Activated naive CD4-positive, alpha-beta T cell treated with anti-CD3 and anti-CD28 coated beads, Interleukin-2, amount 50 U/mL, for 72 hours (primary cell): ENCODE data around the gene ARFGAP3. TPM values are rescaled to one million over a fixed set of nuclear protein-coding genes. Genes with fewer than 3 reads are reported as not detected.
"Not testable (repeated sequence)": the region's sequence is repeated elsewhere in the genome, so short reads cannot be mapped to it uniquely, and the experiment has no call there.

Experiments
- ATAC-seq, 2 donors: fragments of 150-1000 bp; cut with Tn5 transposase; 2 replicates each; pipeline ENCODE4 v1.10.0; 2021; ENCODE audit warnings: mild to moderate bottlenecking in 2 of 2, moderate library complexity in 2 of 2
- DNase-seq, 2 donors: peaks; one replicate each; pipeline ENCODE4 v3.0.0; 2021 to 2022; ENCODE audit warnings: low spot score in 2 of 2
- H3K27ac Mint-ChIP-seq, 2 donors: one replicate each; pipeline ENCODE4 v1.8.0; 2022; ENCODE audit warnings: mild to moderate bottlenecking in 2 of 2, mixed read lengths in 2 of 2
- H3K36me3 Mint-ChIP-seq, 2 donors: one replicate each; pipeline ENCODE4 v1.8.0; 2022; ENCODE audit warnings: mixed read lengths in 2 of 2
- H3K9me3 Mint-ChIP-seq, 2 donors: one replicate each; pipeline ENCODE4 v1.8.0; 2022; ENCODE audit warnings: mixed read lengths in 2 of 2
- total RNA-seq, 2 donors: library from RNA; stranded (reverse); gene quantifications; one replicate each; pipeline ENCODE4 v1.2.3, GENCODE V29; 2022

Gene ARFGAP3
- total RNA-seq, 2 donors from 2014 or later = 23.3 to 47.3 TPM

- H3K9me3 Mint-ChIP-seq = no peaks in the 10 kb centered on the region
- DNase-seq (no peak), ATAC-seq (no peak)
- no peaks in the 10 kb centered on the region for H3K36me3 Mint-ChIP-seq
- H3K27ac Mint-ChIP-seq = no peak overlapping the region
These were observed 83.9 kb downstream of the ARFGAP3 start for GRCh38 chr22:42773167-42773566.

GRCh38 chr22:42772647-42773046 is 84.4 kb downstream of the ARFGAP3 start:
- Mint-ChIP-seq H3K36me3 (no peaks in the 10 kb centered on the region), H3K27ac (peak overlapping the region in 1 of 2 donors; percentile 26), H3K9me3 (no peaks in the 10 kb centered on the region)
- DNase-seq (no peak), ATAC-seq (no peak)

- no peaks in the 10 kb centered on the region for H3K9me3 Mint-ChIP-seq
These were observed 86.0 kb downstream of the ARFGAP3 start for GRCh38 chr22:42770941-42771647.

GRCh38 chr22:42770448-42770726 is 86.7 kb downstream of the ARFGAP3 start:
- no peaks in the 10 kb centered on the region for H3K9me3 Mint-ChIP-seq
- H3K36me3 Mint-ChIP-seq = no peaks in the 10 kb centered on the region
- ATAC-seq (no peak), DNase-seq (no peak)
- no peak overlapping the region for H3K27ac Mint-ChIP-seq

More at GRCh38 chr22:42770941-42771647, 86.0 kb downstream of the ARFGAP3 start:
- DNase-seq (no peak), ATAC-seq (no peak)
- H3K36me3 Mint-ChIP-seq = no peaks in the 10 kb centered on the region
- H3K27ac Mint-ChIP-seq = no peak overlapping the region

- no peak for ATAC-seq
- Mint-ChIP-seq H3K27ac (no peak overlapping the region), H3K9me3 (no peaks in the 10 kb centered on the region), H3K36me3 (no peaks in the 10 kb centered on the region)
- DNase-seq = no peak
These were observed 87.3 kb downstream of the ARFGAP3 start for GRCh38 chr22:42769574-42770447.

GRCh38 chr22:42769238-42769573 is 87.9 kb downstream of the ARFGAP3 start:
- Mint-ChIP-seq H3K27ac (no peak overlapping the region), H3K36me3 (no peaks in the 10 kb centered on the region), H3K9me3 (no peaks in the 10 kb centered on the region)
- no peak for DNase-seq
- ATAC-seq = no peak

- no peak overlapping the region for H3K27ac Mint-ChIP-seq
These were observed 88.6 kb downstream of the ARFGAP3 start for GRCh38 chr22:42768385-42769035.

GRCh38 chr22:42766860-42767259 is 90.2 kb downstream of the ARFGAP3 start:
- no peaks in the 10 kb centered on the region for H3K9me3 Mint-ChIP-seq
- ATAC-seq (no peak), DNase-seq (no peak)
- no peak overlapping the region for H3K27ac Mint-ChIP-seq
- H3K36me3 Mint-ChIP-seq = no peaks in the 10 kb centered on the region

More at GRCh38 chr22:42768385-42769035, 88.6 kb downstream of the ARFGAP3 start:
- ATAC-seq (no peak), DNase-seq (no peak)
- Mint-ChIP-seq H3K36me3 (no peaks in the 10 kb centered on the region), H3K9me3 (no peaks in the 10 kb centered on the region)

GRCh38 chr22:42764895-42765363 is 92.1 kb downstream of the ARFGAP3 start:
- H3K36me3 Mint-ChIP-seq = no peaks in the 10 kb centered on the region
- ATAC-seq (no peak), DNase-seq (no peak)
- no peaks in the 10 kb centered on the region for H3K9me3 Mint-ChIP-seq
- H3K27ac Mint-ChIP-seq = no peak overlapping the region

GRCh38 chr22:42763965-42764480 is 93.0 kb downstream of the ARFGAP3 start:
- DNase-seq (no peak), ATAC-seq (no peak)
- H3K36me3 Mint-ChIP-seq = no peaks in the 10 kb centered on the region
- no peak overlapping the region for H3K27ac Mint-ChIP-seq
- no peaks in the 10 kb centered on the region for H3K9me3 Mint-ChIP-seq

- Mint-ChIP-seq H3K36me3 (no peaks in the 10 kb centered on the region), H3K27ac (no peak overlapping the region), H3K9me3 (no peaks in the 10 kb centered on the region)
- ATAC-seq = no peak
- DNase-seq = no peak
These were observed 96.1 kb downstream of the ARFGAP3 start for GRCh38 chr22:42760806-42761565.

- no peaks in the 10 kb centered on the region for H3K9me3 Mint-ChIP-seq
- ATAC-seq (no peak), DNase-seq (no peak)
- H3K27ac Mint-ChIP-seq = no peak overlapping the region
- no peaks in the 10 kb centered on the region for H3K36me3 Mint-ChIP-seq
These were observed 98.0 kb downstream of the ARFGAP3 start for GRCh38 chr22:42758931-42759629.

GRCh38 chr22:42755553-42755952 is 101.5 kb downstream of the ARFGAP3 start:
- H3K9me3 Mint-ChIP-seq, ATAC-seq, H3K27ac Mint-ChIP-seq, H3K36me3 Mint-ChIP-seq, DNase-seq: not testable (repeated sequence)

GRCh38 chr22:42755121-42755520 is 102.0 kb downstream of the ARFGAP3 start:
- H3K36me3 Mint-ChIP-seq, H3K27ac Mint-ChIP-seq, DNase-seq, ATAC-seq, H3K9me3 Mint-ChIP-seq: not testable (repeated sequence)

GRCh38 chr22:42754658-42755057 is 102.4 kb downstream of the ARFGAP3 start:
- ATAC-seq (no peak), DNase-seq (no peak)
- no peak overlapping the region for H3K27ac Mint-ChIP-seq

GRCh38 chr22:42752912-42753311 is 104.2 kb downstream of the ARFGAP3 start:
- Mint-ChIP-seq H3K27ac (no peak overlapping the region), H3K9me3 (no peaks in the 10 kb centered on the region), H3K36me3 (no peaks in the 10 kb centered on the region)
- ATAC-seq = no peak
- no peak for DNase-seq

More at GRCh38 chr22:42754658-42755057, 102.4 kb downstream of the ARFGAP3 start:
- no peaks in the 10 kb centered on the region for H3K36me3 Mint-ChIP-seq
- no peaks in the 10 kb centered on the region for H3K9me3 Mint-ChIP-seq
